Heart left ventricle (tissue), 16 donors: Measurements from ENCODE around the gene SRGAP1. TPM values are rescaled to one million over a fixed set of nuclear protein-coding genes. Genes with fewer than 3 reads are reported as not detected.
"Not testable (repeated sequence)": the region's sequence is repeated elsewhere in the genome, so short reads cannot be mapped to it uniquely, and the experiment has no call there.

ENCODE experiments used
- ATAC-seq, 4 donors: fragments of 200-7000 bp; cut with Tn5 transposase; one replicate each; pipeline ENCODE4 v1.9.1; 2020 to 2022; ENCODE audit warnings: moderate library complexity in 4 of 4, mild to moderate bottlenecking in 3 of 4, moderate number of reproducible peaks in 1 of 4
- DNase-seq, 5 donors: peaks; one replicate each; pipeline ENCODE4 v3.0.0-alpha.2; 2020
- H3K27ac ChIP-seq, 12 donors: fragments of 200-600 bp; sonication (generic) in 4 of 12; one replicate each; pipeline versions ENCODE4 v1.5.0 to v1.8.0; 2016 to 2022; ENCODE audit warnings: mild to moderate bottlenecking in 2 of 12
- H3K27me3 ChIP-seq, 9 donors: fragments of 200-600 bp; sonication (generic) in 2 of 9; one replicate each; pipeline versions ENCODE4 v1.5.1 to v1.8.0; 2016 to 2022; ENCODE audit warnings: mild to moderate bottlenecking in 3 of 9
- H3K36me3 ChIP-seq, 9 donors: fragments of 200-600 bp; sonication (generic) in 2 of 9; one replicate each; pipeline versions ENCODE4 v1.5.0 to v1.8.0; 2018 to 2022; ENCODE audit warnings: mild to moderate bottlenecking in 2 of 9
- H3K4me1 ChIP-seq, 12 donors: fragments of 200-600 bp; sonication (generic) in 4 of 12; one replicate each; pipeline versions ENCODE4 v1.5.0 to v1.8.0; 2016 to 2022; ENCODE audit warnings: mild to moderate bottlenecking in 3 of 12
- H3K4me3 ChIP-seq, 12 donors: fragments of 200-600 bp; sonication (generic) in 4 of 12; one replicate each; pipeline versions ENCODE4 v1.5.0 to v1.8.0; 2017 to 2022; ENCODE audit warnings: mild to moderate bottlenecking in 9 of 12, moderate library complexity in 4 of 12
- H3K9me3 ChIP-seq, 12 donors: fragments of 200-600 bp; sonication (generic) in 4 of 12; one replicate each; pipeline versions ENCODE4 v1.5.0 to v1.8.0; 2016 to 2022; ENCODE audit warnings: mild to moderate bottlenecking in 1 of 12
- POLR2A ChIP-seq, 2 donors: fragments of 450-650 bp; IDR thresholded peaks; one replicate each; pipeline ENCODE4 v1.6.1; 2017; ENCODE audit warnings: antibody characterized with exemption in 2 of 2, mild to moderate bottlenecking in 2 of 2, moderate library complexity in 2 of 2
- WGBS, 4 donors: extraction: QIAGEN DNeasy Blood & Tissue Kit in 2 of 4; methylation state at CpG; one replicate each; pipeline versions ENCODE4 v1.1.5 to v1.1.7; 2013 to 2018; 5-methylcytosine and 5-hydroxymethylcytosine counted together
- intact Hi-C, 10 donors: fragments of 100-400 bp; cut with DNase I; formaldehyde crosslinking; loops; one replicate each; pipeline versions ENCODE4 v1.11.1 to v1.14.2; 2022
- polyA plus RNA-seq, 2 donors: library from polyadenylated mRNA; stranded (reverse); fragments of 200-250 nt; gene quantifications; one replicate each; pipeline ENCODE4 v1.2.3, GENCODE V29; 2013
- total RNA-seq, 9 donors: library from RNA; depleted of rRNA in 2 of 9; stranded (reverse); fragments of >200 nt in 2 of 9; fragmentation: NEBNext Ultra II Directional in 3 of 9; extraction: Animal tissue kit (Norgen Biotek cat#: 25700) in 3 of 9; gene quantifications; one replicate each; pipeline versions ENCODE4 v1.1.0 to v1.2.4, GENCODE V29; 2016 to 2023
- TF ChIP-seq, protein P1 (sequence below), 12 donors: fragments of 200-600 bp; sonication (generic) in 4 of 12; IDR thresholded peaks; one replicate each; pipeline versions ENCODE4 v1.5.0 to v1.8.0; 2018 to 2022; ENCODE audit warnings: antibody characterized with exemption in 12 of 12, mild to moderate bottlenecking in 5 of 12
- donor health status: ischemic (EF 13 %, LVEDD 7.1; RV severe dilation, severe dysfunction).
- donor health status: healthy with polysubstance abuse.
- donor health status: DM: no; HTN: yes; CAD: no.
- donor health status: DM: no; HTN: no; CAD: no.
- donor health status: ischemic (EF 25% LVEDD 6.9; RV normal size, moderate dysfunction).
- donor health status: ischemic (EF 25% LVEDD 5.7; RV mildly dilated, moderate dysfunction).
- donor health status: healthy.
- donor health status: DM: yes; HTN: yes; CAD: no.
- donor health status: ischemic (EF 35%, LVEDD 5.7; RV mildly dilated, moderate dysfunction).
- donor health status: nonischemic (EF 11% LVEDD 7.7; RV severe dilation, severe dysfunction).
- donor health status: DM: yes; HTN: yes; CAD: no.
- donor health status: PGD.
- donor health status: ischemic (EF 29% LVEDD 5.4; RV normal size, mild dysfunction).
- donor health status: nonischemic (EF 23%, LVEDD 6.1; RV moderate dilation, normal function).

The SRGAP1 gene
- total and polyA plus RNA-seq, 11 donors: 1.3 to 10.6 (median 4.5) TPM

DNA sequence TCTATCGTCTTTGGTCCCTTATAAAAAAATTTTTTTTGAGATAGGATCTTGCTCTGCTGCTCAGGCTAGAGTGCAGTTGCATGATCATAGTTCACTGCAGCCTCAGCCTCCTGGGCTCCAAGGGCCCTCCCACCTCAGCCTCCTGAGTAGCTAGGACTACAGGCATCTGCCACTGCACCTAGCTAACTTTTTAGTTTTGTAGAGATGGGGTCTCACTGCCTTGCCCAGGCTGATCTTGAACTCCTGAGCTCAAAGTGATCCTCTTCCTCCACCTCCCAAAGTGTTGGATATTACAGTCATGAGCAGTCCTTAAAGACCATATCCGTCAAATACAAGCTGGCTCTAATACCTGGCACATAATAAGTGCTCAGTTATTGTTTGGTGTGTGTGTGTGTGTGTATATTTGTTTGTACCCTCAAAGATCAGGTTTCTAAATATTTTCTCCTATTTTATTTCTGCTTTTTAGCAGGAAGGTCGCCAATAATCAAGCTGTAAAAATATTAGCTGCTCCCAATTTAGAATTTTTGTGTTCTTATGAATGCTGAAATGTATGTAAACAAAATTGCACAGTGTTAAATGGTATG, 30.5 kb downstream of the SRGAP1 start:
- DNase-seq: no peak
- intact Hi-C loops: no loop called here
- Histone ChIP-seq H3K27me3 (no peaks in the 10 kb centered on the region), H3K36me3 (no peaks in the 10 kb centered on the region), H3K4me1 (peaks cover 0 to 7% (median 0%) of the 10 kb centered on the region in 12 donors), H3K4me3 (no peak overlapping the region), H3K9me3 (no peaks in the 10 kb centered on the region), H3K27ac (no peak overlapping the region)
- 83 to 92% (median 89%) methylated on average over 3 of the region's 3 CpGs for WGBS, 4 donors
- ATAC-seq: no peak
- TF ChIP-seq, protein P1, sequence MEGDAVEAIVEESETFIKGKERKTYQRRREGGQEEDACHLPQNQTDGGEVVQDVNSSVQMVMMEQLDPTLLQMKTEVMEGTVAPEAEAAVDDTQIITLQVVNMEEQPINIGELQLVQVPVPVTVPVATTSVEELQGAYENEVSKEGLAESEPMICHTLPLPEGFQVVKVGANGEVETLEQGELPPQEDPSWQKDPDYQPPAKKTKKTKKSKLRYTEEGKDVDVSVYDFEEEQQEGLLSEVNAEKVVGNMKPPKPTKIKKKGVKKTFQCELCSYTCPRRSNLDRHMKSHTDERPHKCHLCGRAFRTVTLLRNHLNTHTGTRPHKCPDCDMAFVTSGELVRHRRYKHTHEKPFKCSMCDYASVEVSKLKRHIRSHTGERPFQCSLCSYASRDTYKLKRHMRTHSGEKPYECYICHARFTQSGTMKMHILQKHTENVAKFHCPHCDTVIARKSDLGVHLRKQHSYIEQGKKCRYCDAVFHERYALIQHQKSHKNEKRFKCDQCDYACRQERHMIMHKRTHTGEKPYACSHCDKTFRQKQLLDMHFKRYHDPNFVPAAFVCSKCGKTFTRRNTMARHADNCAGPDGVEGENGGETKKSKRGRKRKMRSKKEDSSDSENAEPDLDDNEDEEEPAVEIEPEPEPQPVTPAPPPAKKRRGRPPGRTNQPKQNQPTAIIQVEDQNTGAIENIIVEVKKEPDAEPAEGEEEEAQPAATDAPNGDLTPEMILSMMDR (IDR thresholded peaks at IDR 0.05): no peak
- TF ChIP-seq POLR2A (IDR thresholded peaks at IDR 0.05): no peak

DNA sequence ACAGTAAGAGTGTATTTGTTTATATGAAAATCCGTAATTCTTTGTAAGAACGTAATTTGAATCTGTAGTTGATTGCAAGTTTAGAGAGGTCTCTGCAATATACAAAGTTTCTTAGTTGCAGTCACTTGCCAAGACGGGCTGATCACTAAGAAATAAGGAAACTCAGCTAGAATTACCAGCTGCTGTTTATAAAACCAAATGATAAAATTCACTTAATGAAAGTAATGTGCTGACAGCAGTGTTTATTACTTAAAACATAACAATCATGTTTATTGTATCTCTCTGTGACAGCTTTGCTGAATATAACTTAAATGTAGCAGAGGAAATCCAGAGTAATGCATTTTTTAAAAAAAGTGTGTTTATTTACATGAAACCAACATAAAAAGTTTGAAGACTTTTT, 31.2 kb downstream of the SRGAP1 start:
- DNase-seq (no peak), ATAC-seq (no peak)
- Histone ChIP-seq H3K27me3 (no peaks in the 10 kb centered on the region), H3K36me3 (no peaks in the 10 kb centered on the region), H3K4me3 (no peak overlapping the region), H3K9me3 (no peaks in the 10 kb centered on the region), H3K27ac (no peak overlapping the region), H3K4me1 (peaks cover 0 to 8% (median 0%) of the 10 kb centered on the region in 12 donors)
- intact Hi-C loops: no loop called here
- TF ChIP-seq, protein P1 (IDR thresholded peaks at IDR 0.05): no peak
- no peak for TF ChIP-seq POLR2A (IDR thresholded peaks at IDR 0.05)
- 76 to 80% (median 78%) methylated on average over 3 of the region's 3 CpGs for WGBS, 4 donors

DNA sequence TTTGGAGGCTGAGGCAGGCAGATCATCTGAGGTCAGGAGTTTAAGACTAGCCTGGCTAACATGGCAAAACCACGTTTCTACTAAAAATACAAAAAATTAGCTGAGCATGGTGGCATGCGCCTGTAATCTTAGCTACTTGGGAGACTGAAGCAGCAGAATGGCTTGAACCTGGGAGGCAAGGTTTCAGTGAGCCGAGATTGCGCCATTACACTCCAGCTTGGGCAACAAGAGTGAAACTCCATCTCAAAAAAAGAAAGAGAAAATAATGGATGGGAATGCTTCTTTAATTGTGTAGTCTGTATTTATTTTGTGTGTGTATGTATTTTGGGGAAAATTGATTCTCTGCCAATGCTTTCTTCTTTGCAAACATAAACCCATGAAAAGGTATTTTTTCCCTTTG, 32.5 kb downstream of the SRGAP1 start:
- intact Hi-C loops: no loop called here
- Histone ChIP-seq H3K4me3 (no peak overlapping the region), H3K27ac (no peak overlapping the region), H3K4me1 (peaks cover 0 to 10% (median 0%) of the 10 kb centered on the region in 12 donors), H3K9me3 (no peaks in the 10 kb centered on the region), H3K36me3 (no peaks in the 10 kb centered on the region), H3K27me3 (no peaks in the 10 kb centered on the region)
- ATAC-seq: no peak
- 88 to 96% (median 91%) methylated on average over 4 of the region's 4 CpGs for WGBS, 4 donors
- TF ChIP-seq POLR2A (IDR thresholded peaks at IDR 0.05): no peak
- TF ChIP-seq, protein P1 (IDR thresholded peaks at IDR 0.05): no peak
- no peak for DNase-seq

DNA sequence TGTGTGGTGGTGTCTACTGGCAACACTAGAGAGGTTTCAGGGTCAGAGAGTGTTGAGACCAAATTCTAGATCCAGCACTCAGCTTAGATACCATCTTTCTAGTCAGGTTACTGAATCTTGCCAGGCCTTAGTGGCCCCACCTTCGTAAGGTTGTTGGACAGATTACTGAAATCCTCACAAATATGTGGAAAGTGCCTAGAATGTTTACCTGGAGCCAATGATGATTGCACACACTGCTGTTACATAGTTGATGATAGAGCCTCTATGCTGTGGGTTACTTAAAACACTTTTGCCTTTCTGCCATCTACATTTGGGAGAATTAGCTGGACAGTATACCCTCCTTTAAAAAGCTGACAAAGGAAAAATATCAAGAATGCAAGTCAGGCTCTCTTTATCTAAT, 33.2 kb downstream of the SRGAP1 start:
- TF ChIP-seq, protein P1 (IDR thresholded peaks at IDR 0.05): no peak
- no peak for TF ChIP-seq POLR2A (IDR thresholded peaks at IDR 0.05)
- H3K4me1 ChIP-seq: peaks cover 0 to 10% (median 0%) of the 10 kb centered on the region in 12 donors
- no peak for ATAC-seq
- intact Hi-C loops: no loop called here
- no peak overlapping the region for H3K4me3 ChIP-seq
- 91 to 97% (median 93%) methylated on average over 1 of the region's 1 CpG for WGBS, 4 donors
- no peaks in the 10 kb centered on the region for H3K36me3 ChIP-seq
- no peak for DNase-seq
- no peaks in the 10 kb centered on the region for H3K9me3 ChIP-seq
- no peak overlapping the region for H3K27ac ChIP-seq
- no peaks in the 10 kb centered on the region for H3K27me3 ChIP-seq

DNA sequence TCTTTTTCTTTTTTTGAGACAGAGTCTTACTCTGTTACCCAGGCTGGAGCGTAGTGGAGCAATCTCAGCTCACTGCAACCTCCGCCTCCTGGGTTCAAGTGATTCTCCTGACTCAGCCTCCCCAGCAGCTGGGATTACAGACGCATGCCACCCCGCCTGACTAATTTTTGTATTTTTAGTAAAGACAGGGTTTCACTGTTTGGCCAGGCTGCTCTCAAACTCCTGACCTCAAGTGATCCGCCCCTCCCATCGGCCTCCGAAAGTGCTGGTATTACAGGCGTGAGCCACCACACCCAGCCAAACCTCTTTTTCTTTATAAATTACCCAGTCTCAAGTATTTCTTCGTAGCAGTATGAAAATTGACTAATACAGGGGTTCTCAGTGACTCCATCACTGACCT, 35.7 kb downstream of the SRGAP1 start:
- H3K27me3 ChIP-seq, intact Hi-C loops, ATAC-seq, DNase-seq, H3K27ac ChIP-seq, H3K4me1 ChIP-seq, H3K9me3 ChIP-seq, H3K36me3 ChIP-seq, H3K4me3 ChIP-seq: not testable (repeated sequence)
- WGBS, 4 donors: 93 to 97% (median 93%) methylated on average over 9 of the region's 9 CpGs
